A549 (cell line): ENCODE data around the gene DRD1. TPM values are rescaled to one million over a fixed set of nuclear protein-coding genes. Genes with fewer than 3 reads are reported as not detected.

Experiments used
- ATAC-seq, 2 experiments: fragments of 200-7000 bp in 1 of 2; fragments of >200 bp in 1 of 2; cut with Nextera tagmentation in 1 of 2; cut with Tn5 transposase in 1 of 2; 3 replicates each; pipeline versions ENCODE4 v1.8.0 to v1.9.1; 2018 to 2020; ENCODE audit warnings: mild to moderate bottlenecking in 1 of 2, moderate library complexity in 1 of 2
- CTCF ChIA-PET: fragments of 300-600 bp; sonication (Branson Sonifier 250); formaldehyde crosslinking; extraction: SDS; loops from one replicate; lab custom pipeline; 2021; ENCODE audit warnings: antibody characterized with exemption, inconsistent platforms; lab: Yijun Ruan, JAX
- POLR2A ChIA-PET: fragments of 350-600 bp; formaldehyde crosslinking; extraction: SDS; loops from one replicate; lab custom pipeline; 2021; ENCODE audit warnings: antibody characterized with exemption, inconsistent platforms; lab: Yijun Ruan, JAX
- DNase-seq, 2 experiments: peaks; one replicate each; pipeline versions ENCODE4 v3.0.0 to v3.0.0-alpha.2; 2011 to 2016; ENCODE audit warnings: low read depth in 1 of 2, low spot score in 1 of 2
- FAIRE-seq: peaks from 2 replicates; lab custom pipeline; 2011; peaks lifted over from hg19 to GRCh38; lab: Jason Lieb, UNC
- H3K27ac ChIP-seq, 2 experiments: fragments of >200 bp; sonication (Bioruptor Twin); formaldehyde crosslinking; 3 replicates each; pipeline ENCODE4 v1.5.1; 2016 to 2017
- H3K4me1 ChIP-seq: fragments of >200 bp; sonication (Bioruptor Twin); formaldehyde crosslinking; 3 replicates; pipeline ENCODE4 v1.6.1; 2016
- H3K4me2 ChIP-seq: fragments of >200 bp; sonication (Bioruptor Twin); formaldehyde crosslinking; 3 replicates; pipeline ENCODE4 v1.6.1; 2016
- H3K4me3 ChIP-seq: fragments of >200 bp; sonication (Bioruptor Twin); formaldehyde crosslinking; 3 replicates; pipeline ENCODE4 v1.5.1; 2016
- H3K9me3 ChIP-seq: fragments of >200 bp; sonication (Bioruptor Twin); formaldehyde crosslinking; 3 replicates; pipeline ENCODE4 v1.6.1; 2016
- BCL3 ChIP-seq: fragments of >200 bp; sonication (Bioruptor Twin); formaldehyde crosslinking; IDR thresholded peaks from 3 replicates; pipeline ENCODE4 v1.6.1; 2016
- CBX2 ChIP-seq: fragments of 200-600 bp; sonication (generic); IDR thresholded peaks from 2 replicates; pipeline ENCODE4 v1.6.1; 2016; ENCODE audit warnings: low read depth, mild to moderate bottlenecking, borderline replicate concordance
- CBX8 ChIP-seq: fragments of 200-600 bp; sonication (generic); IDR thresholded peaks from 2 replicates; pipeline ENCODE4 v1.6.1; 2016
- CEBPB ChIP-seq, 2 experiments: fragments of >200 bp in 1 of 2; sonication (Bioruptor Twin) in 1 of 2; formaldehyde crosslinking in 1 of 2; IDR thresholded peaks; 2 replicates each; pipeline ENCODE4 v1.6.1; 2012 to 2016
- CHD2 ChIP-seq: fragments of 150-350 bp; IDR thresholded peaks from 2 replicates; pipeline ENCODE4 v1.6.1; 2014; ENCODE audit warnings: low read length; ENCODE audit not compliant: partially characterized antibody
- E2F6 ChIP-seq: IDR thresholded peaks from 2 replicates; pipeline ENCODE4 v1.6.1; 2012; ENCODE audit warnings: low read depth, borderline replicate concordance
- EHF ChIP-seq: fragments of 250-450 bp; sonication (Bioruptor Pico); IDR thresholded peaks from 2 replicates; pipeline ENCODE4 v1.5.0; 2020; ENCODE audit warnings: mild to moderate bottlenecking
- EP300 ChIP-seq, 2 experiments: fragments of >200 bp; sonication (Bioruptor Twin); formaldehyde crosslinking; IDR thresholded peaks; 2 replicates in 1 of 2; 3 replicates in 1 of 2; pipeline ENCODE4 v1.6.1; 2016 to 2017
- FOSB ChIP-seq: fragments of 250-450 bp; sonication (Bioruptor Pico); IDR thresholded peaks from 2 replicates; pipeline ENCODE4 v1.5.0; 2020; ENCODE audit warnings: mild to moderate bottlenecking, moderate library complexity
- FOXS1 ChIP-seq: fragments of 250-450 bp; sonication (Bioruptor Pico); IDR thresholded peaks from 2 replicates; pipeline ENCODE4 v1.5.0; 2020; ENCODE audit warnings: mild to moderate bottlenecking, moderate library complexity
- GATA3 ChIP-seq: IDR thresholded peaks from 2 replicates; pipeline ENCODE4 v1.6.1; 2012; ENCODE audit warnings: borderline replicate concordance
- HDAC2 ChIP-seq: fragments of 200-600 bp; sonication (generic); IDR thresholded peaks from 2 replicates; pipeline ENCODE4 v1.6.1; 2016
- HOXB5 ChIP-seq: fragments of 250-450 bp; sonication (Bioruptor Pico); IDR thresholded peaks from 2 replicates; pipeline ENCODE4 v1.5.0; 2020; ENCODE audit warnings: mild to moderate bottlenecking, moderate library complexity
- JUN ChIP-seq, 2 experiments: fragments of >200 bp; sonication (Bioruptor Twin); formaldehyde crosslinking; IDR thresholded peaks; 2 replicates in 1 of 2; 3 replicates in 1 of 2; pipeline ENCODE4 v1.6.1; 2016 to 2017
- KDM5A ChIP-seq: fragments of 200-600 bp; sonication (generic); IDR thresholded peaks from 2 replicates; pipeline ENCODE4 v1.6.1; 2016; ENCODE audit warnings: antibody characterized with exemption, mild to moderate bottlenecking
- MAFK ChIP-seq: fragments of 450-650 bp; IDR thresholded peaks from 2 replicates; pipeline ENCODE4 v1.6.1; 2014; ENCODE audit not compliant: partially characterized antibody
- MYC ChIP-seq: IDR thresholded peaks from 2 replicates; pipeline ENCODE4 v1.6.1; 2012; ENCODE audit warnings: mild to moderate bottlenecking, inconsistent platforms, low read length, improper control_type of control experiment, borderline replicate concordance
- NPAS2 ChIP-seq: fragments of 250-450 bp; sonication (Bioruptor Pico); IDR thresholded peaks from 2 replicates; pipeline ENCODE4 v1.8.0; 2022; ENCODE audit warnings: mild to moderate bottlenecking, moderate library complexity, borderline replicate concordance
- PBX3 ChIP-seq: IDR thresholded peaks from 2 replicates; pipeline ENCODE4 v1.6.1; 2012
- PHF8 ChIP-seq: fragments of 200-600 bp; sonication (generic); IDR thresholded peaks from 2 replicates; pipeline ENCODE4 v1.6.1; 2016; ENCODE audit warnings: low read depth, mild to moderate bottlenecking, antibody characterized with exemption, moderate library complexity, borderline replicate concordance
- RCOR1 ChIP-seq: fragments of 150-350 bp; IDR thresholded peaks from 2 replicates; pipeline ENCODE4 v1.6.1; 2014; ENCODE audit warnings: antibody characterized with exemption, low read length, low read depth
- RNF2 ChIP-seq: fragments of 200-600 bp; sonication (generic); IDR thresholded peaks from 2 replicates; pipeline ENCODE4 v1.6.1; 2016; ENCODE audit warnings: low read depth, mild to moderate bottlenecking, antibody characterized with exemption, moderate library complexity, borderline replicate concordance
- TFCP2L1 ChIP-seq: fragments of 250-450 bp; sonication (Bioruptor Pico); IDR thresholded peaks from 2 replicates; pipeline ENCODE4 v1.5.0; 2021; ENCODE audit warnings: mild to moderate bottlenecking
- TP53 ChIP-seq: fragments of 250-450 bp; sonication (Bioruptor Pico); IDR thresholded peaks from 2 replicates; pipeline ENCODE4 v1.5.0; 2021; ENCODE audit warnings: mild to moderate bottlenecking, moderate library complexity
- ZFP36 ChIP-seq: fragments of 450-650 bp; IDR thresholded peaks from 2 replicates; pipeline ENCODE4 v1.6.1; 2014; ENCODE audit warnings: borderline replicate concordance; ENCODE audit not compliant: partially characterized antibody
- ZSCAN20 ChIP-seq: fragments of 250-450 bp; sonication (Bioruptor Pico); IDR thresholded peaks from 2 replicates; pipeline ENCODE4 v1.8.0; 2022; ENCODE audit warnings: mild to moderate bottlenecking, moderate library complexity
- WGBS: methylation state at CpG from one replicate; pipeline ENCODE4 v1.1.6; 2017; ENCODE audit errors: missing lambda C conversion rate; 5-methylcytosine and 5-hydroxymethylcytosine counted together
- polyA plus RNA-seq, 4 experiments: library from polyadenylated mRNA; depleted of rRNA in 3 of 4; stranded (reverse); fragments of >200 nt; fragmentation: RNase III in 1 of 4; extraction: RNeasy Plus Mini Kit Qiagen cat#74134 plus additional on column Dnase treatment in 1 of 4; gene quantifications; 2 replicates in 3 of 4; 3 replicates in 1 of 4; pipeline ENCODE4 v1.2.3, GENCODE V29; 2011 to 2017
- TF ChIP-seq, protein P1 (sequence below): IDR thresholded peaks from 2 replicates; pipeline ENCODE4 v1.6.1; 2012
- TF ChIP-seq, protein P2 (sequence below): fragments of 250-450 bp; sonication (Bioruptor Pico); IDR thresholded peaks from 2 replicates; pipeline ENCODE4 v1.5.0; 2021; ENCODE audit warnings: mild to moderate bottlenecking, moderate library complexity, borderline replicate concordance

DRD1 gene
- polyA plus RNA-seq, 2 of the 4 experiments (the other 2 are of a cell fraction): 0.90 to 5.7 TPM

DNA sequence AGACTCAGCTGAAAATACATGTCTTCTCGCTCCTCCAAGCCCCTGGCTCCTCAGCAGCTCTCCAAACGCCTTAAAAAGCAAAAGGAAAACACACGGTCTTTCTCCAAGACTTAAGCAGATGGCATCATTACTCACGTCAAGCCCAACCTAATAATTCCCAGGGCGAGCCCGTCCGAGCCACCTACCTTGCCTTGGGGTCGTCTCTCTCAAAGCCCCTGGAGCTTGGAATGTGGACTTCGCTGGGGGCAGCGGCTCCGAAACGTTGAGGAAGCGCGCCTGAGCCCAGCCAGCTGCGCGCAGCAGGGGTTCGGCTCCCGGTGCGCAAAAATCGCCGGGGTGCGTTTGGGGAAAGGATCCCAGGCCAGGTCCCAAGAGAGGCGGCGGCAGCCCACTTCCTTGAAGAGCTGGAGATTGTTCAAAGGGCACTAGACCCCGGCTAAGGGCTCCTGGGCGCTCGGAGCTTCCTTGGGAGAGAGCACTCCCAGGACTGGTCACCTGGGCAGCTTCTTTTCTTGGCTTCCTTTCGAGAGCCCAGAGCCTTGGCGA is 395 bp downstream of the DRD1 start:
- POLR2A ChIA-PET: interaction anchor here (0.7 to 2.1 kb wide), 4 partner anchors 35 to 198 kb away, joined by 3 to 9 read pairs (median 4); partner anchors contain the start of gene SFXN1
- TF ChIP-seq NPAS2: no peak
- no peak for TF ChIP-seq JUN (IDR thresholded peaks at IDR 0.05)
- CTCF ChIA-PET: interaction anchor here (0.6 to 6.3 kb wide), 46 partner anchors 8 to 533 kb away, joined by 3 to 150 read pairs (median 4); no protein-coding TSS in a partner anchor
- 52% methylated on average over 16 of the region's 29 CpGs for WGBS
- ATAC-seq: no peak; a peak in 2 of 6 replicates
- no peak for FAIRE-seq
- Histone ChIP-seq H3K4me1 (peaks cover 16% of the 10 kb centered on the region; the same call in 1 of the 3 replicates), H3K4me2 (peak overlapping the region; percentile 84), H3K4me3 (peak overlapping the region; percentile 51), H3K27ac (peak overlapping the region; percentile 72 to 87), H3K9me3 (no peaks in the 10 kb centered on the region)
- peak in 1 of 2 experiments; percentile 4 for DNase-seq

DNA sequence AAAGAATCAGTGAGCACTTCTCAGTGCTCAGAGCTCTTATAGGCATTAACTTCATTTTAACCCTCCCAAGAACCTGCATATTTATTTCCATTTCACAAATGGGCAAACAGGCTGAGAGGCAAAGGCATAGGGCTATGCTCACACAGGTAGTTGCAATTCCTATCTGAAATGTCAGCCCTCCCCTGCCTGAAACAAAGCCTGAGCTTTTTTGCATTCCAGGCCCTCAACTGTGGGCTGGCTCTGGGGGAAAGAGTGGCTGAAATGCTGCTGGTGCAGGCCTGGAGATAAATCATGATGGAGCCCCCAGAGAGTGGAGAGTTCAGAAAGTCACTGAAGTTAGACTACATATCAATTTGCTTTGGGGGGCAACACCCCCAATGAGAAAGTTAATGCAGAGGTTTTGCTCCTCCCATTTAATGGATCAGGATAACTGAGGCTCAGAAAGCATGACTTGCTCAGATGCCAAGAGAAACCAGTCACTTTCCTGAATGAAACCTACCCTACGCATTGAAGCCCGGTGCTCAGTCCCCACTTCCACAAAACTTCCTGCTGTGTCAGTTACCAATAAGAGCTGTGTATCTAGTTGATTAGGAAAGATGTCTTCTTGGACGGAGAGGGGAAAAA is 5.6 kb downstream of the DRD1 start:
- 81% methylated on average over 3 of the region's 3 CpGs for WGBS
- Histone ChIP-seq H3K4me1 (peaks cover 14% of the 10 kb centered on the region; the same call in 1 of the 3 replicates), H3K9me3 (no peaks in the 10 kb centered on the region), H3K4me2 (no peak overlapping the region), H3K4me3 (no peak overlapping the region), H3K27ac (no peak overlapping the region)
- POLR2A ChIA-PET: no interaction called here
- DNase-seq (no peak), ATAC-seq (no peak), FAIRE-seq (no peak)
- CTCF ChIA-PET: interaction anchor here (2.0 to 5.3 kb wide), 2 partner anchors 26 to 487 kb away, joined by 4 to 27 read pairs; no protein-coding TSS in a partner anchor
- no peak for TF ChIP-seq CBX8
- no peak for TF ChIP-seq BCL3
- TF ChIP-seq, protein P1, sequence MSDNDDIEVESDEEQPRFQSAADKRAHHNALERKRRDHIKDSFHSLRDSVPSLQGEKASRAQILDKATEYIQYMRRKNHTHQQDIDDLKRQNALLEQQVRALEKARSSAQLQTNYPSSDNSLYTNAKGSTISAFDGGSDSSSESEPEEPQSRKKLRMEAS: no peak
- TF ChIP-seq, protein P2, sequence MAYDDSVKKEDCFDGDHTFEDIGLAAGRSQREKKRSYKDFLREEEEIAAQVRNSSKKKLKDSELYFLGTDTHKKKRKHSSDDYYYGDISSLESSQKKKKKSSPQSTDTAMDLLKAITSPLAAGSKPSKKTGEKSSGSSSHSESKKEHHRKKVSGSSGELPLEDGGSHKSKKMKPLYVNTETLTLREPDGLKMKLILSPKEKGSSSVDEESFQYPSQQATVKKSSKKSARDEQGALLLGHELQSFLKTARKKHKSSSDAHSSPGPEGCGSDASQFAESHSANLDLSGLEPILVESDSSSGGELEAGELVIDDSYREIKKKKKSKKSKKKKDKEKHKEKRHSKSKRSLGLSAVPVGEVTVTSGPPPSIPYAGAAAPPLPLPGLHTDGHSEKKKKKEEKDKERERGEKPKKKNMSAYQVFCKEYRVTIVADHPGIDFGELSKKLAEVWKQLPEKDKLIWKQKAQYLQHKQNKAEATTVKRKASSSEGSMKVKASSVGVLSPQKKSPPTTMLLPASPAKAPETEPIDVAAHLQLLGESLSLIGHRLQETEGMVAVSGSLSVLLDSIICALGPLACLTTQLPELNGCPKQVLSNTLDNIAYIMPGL (CRISPR knock-in tag): no peak
- TF ChIP-seq TP53 (CRISPR knock-in tag): no peak
- TF ChIP-seq HDAC2: 0 out of 2 replicates have a peak, but pooled peaks have one; percentile 50
- TF ChIP-seq MYC: no peak
- TF ChIP-seq CBX2: no peak
- TF ChIP-seq EHF (CRISPR knock-in tag): no peak

- ATAC-seq: no peak
- WGBS: 57% methylated on average over 8 of the region's 8 CpGs
- DNase-seq: peak in 1 of 2 experiments; percentile 13
- TF ChIP-seq PBX3 (no peak), NPAS2 (no peak), RCOR1 (no peak), KDM5A (no peak), TFCP2L1 (CRISPR knock-in tag) (no peak), E2F6 (no peak), MAFK (no peak), GATA3 (no peak), EP300 (IDR thresholded peaks at IDR 0.05) (no peak), PHF8 (no peak), CEBPB (IDR thresholded peaks at IDR 0.05) (no peak), ZSCAN20 (no peak), HOXB5 (CRISPR knock-in tag) (no peak), ZFP36 (no peak), CHD2 (no peak), RNF2 (no peak), FOXS1 (CRISPR knock-in tag) (no peak), JUN (IDR thresholded peaks at IDR 0.05) (no peak), FOSB (CRISPR knock-in tag) (no peak)
- TF ChIP-seq, protein P1: no peak
- POLR2A ChIA-PET: no interaction called here
- Histone ChIP-seq H3K9me3 (no peaks in the 10 kb centered on the region), H3K4me2 (no peak overlapping the region), H3K4me3 (no peak overlapping the region), H3K27ac (no peak overlapping the region), H3K4me1 (peaks cover 14% of the 10 kb centered on the region; the same call in 1 of the 3 replicates)
- CTCF ChIA-PET: interaction anchor here (1.8 to 2.0 kb wide), 2 partner anchors 28 to 58 kb away, joined by 4 read pairs; no protein-coding TSS in a partner anchor
- no peak for FAIRE-seq
These were observed 7.6 kb downstream of the DRD1 start for GRCh38 chr5:175436359-175436758.
